ENCODE results near the gene WDR1.
"Not testable (repeated sequence)": the region's sequence is repeated elsewhere in the genome, so short reads cannot be mapped to it uniquely, and the experiment has no call there.

The WDR1 gene

DNA sequence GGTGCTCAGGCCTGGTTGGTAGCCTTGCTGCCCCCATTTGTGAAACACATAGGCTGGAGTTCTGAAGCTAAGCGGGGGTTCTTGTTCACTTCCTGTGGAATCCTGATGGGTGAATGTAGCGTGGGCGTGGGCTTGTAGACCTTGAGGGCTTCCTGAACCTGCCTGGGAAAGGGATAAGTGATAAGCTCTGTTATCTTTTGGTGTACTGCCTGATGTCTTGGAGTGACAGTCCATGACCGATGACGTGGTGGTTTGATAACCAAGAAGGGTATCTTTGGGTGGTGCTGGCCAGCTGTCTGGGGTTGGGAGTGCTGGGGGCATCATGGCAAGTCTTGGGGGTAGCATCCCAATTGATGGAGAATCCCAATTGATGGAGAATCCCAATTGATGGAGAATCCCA lies 17.5 kb upstream of the WDR1 start:
- TF ChIP-seq, protein P1, sequence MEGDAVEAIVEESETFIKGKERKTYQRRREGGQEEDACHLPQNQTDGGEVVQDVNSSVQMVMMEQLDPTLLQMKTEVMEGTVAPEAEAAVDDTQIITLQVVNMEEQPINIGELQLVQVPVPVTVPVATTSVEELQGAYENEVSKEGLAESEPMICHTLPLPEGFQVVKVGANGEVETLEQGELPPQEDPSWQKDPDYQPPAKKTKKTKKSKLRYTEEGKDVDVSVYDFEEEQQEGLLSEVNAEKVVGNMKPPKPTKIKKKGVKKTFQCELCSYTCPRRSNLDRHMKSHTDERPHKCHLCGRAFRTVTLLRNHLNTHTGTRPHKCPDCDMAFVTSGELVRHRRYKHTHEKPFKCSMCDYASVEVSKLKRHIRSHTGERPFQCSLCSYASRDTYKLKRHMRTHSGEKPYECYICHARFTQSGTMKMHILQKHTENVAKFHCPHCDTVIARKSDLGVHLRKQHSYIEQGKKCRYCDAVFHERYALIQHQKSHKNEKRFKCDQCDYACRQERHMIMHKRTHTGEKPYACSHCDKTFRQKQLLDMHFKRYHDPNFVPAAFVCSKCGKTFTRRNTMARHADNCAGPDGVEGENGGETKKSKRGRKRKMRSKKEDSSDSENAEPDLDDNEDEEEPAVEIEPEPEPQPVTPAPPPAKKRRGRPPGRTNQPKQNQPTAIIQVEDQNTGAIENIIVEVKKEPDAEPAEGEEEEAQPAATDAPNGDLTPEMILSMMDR (conservative IDR thresholded peaks at IDR 0.05; ENCODE audit: low read depth, low read length) = no peak
- no peak for DNase-seq (ENCODE audit: low read depth)
- H3K4me3 ChIP-seq (ENCODE audit: low read depth, low read length) = no peak overlapping the region

DNA sequence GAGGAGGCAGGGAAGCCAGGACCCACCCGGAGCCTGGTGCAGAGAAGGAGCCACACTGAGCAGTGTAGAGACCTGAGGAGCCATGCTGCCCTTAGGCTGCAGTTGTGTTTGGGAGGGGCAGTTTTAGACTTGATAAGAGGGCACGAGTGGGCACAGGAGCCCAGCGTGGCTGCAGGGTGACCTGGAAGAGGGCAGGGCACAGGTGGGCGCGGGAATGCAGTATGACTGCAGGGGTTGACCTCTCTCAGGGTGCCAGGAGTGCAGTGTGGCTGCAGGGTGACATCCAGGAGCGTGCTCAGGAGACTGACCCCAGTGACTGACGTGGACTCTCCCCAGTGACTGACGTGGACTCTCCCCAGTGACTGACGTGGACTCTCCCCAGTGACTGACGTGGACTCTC lies 14.6 kb upstream of the WDR1 start:
- TF ChIP-seq, protein P1 (conservative IDR thresholded peaks at IDR 0.05; ENCODE audit: low read depth, low read length) = no peak
- no peak overlapping the region for H3K4me3 ChIP-seq (ENCODE audit: low read depth, low read length)
- no peak for DNase-seq (ENCODE audit: low read depth)

DNA sequence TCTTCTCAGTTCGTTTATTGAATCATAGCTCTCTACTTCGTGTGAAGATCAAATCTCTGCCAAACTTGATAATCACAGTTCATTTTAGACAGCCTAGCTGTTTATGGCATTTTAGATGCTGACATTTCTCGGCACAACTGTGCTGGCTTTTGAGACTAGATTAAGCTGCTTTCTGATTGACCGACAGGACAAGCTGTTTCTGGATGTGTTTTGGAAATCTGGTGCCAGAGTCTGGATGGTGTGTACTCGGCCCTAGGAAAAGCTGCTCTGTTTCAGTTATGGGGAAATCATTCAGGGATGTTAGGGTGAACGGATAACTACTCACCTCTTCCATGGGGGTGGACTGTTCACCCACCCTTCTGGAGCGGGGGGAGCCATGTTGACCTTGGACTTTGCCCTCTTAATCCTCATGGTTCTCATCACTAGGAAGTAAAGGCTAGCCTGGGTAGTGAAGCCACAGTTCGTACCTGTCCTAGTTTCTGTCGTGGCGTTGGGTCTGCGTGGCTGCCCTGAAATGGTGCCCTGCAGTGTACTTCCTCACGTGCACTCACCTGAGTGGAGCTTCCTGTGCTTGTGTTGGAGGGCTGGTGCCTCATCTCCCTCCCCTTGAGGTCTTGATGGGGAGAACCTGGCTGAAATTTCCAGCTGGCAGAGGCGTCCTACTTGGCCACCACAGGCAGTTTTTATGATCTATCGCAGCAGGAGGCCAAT lies 13.7 kb upstream of the WDR1 start:
- DNase-seq (ENCODE audit: low read depth) = no peak
- TF ChIP-seq, protein P1 (conservative IDR thresholded peaks at IDR 0.05; ENCODE audit: low read depth, low read length) = no peak
- H3K4me3 ChIP-seq (ENCODE audit: low read depth, low read length) = no peak overlapping the region

DNA sequence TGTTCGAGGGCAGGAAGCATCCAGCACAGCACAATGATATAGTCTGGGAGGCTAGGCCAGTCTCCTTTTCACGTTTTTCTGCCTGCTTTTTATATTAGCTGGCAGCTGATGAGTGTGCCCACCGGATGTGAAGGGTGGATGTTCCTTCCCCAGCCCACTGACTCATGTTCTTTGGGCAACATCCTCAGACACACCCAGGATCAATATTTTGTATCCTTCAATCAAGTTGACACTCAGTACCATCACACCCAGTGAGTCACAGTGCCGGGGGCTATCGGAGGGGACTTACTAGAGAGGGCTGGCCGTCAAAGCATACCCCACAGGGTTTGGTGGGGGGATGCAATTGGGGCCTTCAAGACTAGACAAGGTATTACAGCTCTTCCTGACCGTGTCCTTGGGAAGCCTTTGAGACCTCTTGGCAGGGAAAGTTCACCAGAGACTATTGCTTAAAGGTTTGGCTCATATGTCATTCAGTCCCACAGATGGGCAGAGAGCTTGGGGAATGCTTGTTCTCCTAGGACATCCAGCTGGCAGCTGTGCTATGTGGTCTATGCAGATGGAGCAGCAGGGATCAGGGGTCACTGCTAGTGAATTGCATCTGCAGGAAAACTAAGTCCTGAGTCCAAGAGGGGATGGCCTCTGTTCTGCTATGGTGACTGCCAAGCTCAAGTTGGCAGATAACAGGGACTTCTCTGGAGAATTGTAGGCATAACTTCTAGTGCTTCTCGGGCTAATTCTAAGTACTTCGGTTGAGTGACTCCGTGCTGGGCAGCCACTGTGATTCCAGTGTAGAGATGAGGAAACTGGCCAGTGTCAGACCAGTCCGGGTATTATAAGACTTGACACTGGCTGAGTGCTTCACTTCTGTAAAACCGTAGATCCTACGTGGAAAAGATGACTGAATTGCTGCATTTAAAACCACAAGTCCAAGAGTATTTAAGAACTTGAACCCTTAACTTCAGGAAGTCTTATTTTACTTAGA lies 12.9 kb upstream of the WDR1 start:
- no peak for DNase-seq (ENCODE audit: low read depth)
- TF ChIP-seq, protein P1 (conservative IDR thresholded peaks at IDR 0.05; ENCODE audit: low read depth, low read length) = no peak
- no peak overlapping the region for H3K4me3 ChIP-seq (ENCODE audit: low read depth, low read length)

DNA sequence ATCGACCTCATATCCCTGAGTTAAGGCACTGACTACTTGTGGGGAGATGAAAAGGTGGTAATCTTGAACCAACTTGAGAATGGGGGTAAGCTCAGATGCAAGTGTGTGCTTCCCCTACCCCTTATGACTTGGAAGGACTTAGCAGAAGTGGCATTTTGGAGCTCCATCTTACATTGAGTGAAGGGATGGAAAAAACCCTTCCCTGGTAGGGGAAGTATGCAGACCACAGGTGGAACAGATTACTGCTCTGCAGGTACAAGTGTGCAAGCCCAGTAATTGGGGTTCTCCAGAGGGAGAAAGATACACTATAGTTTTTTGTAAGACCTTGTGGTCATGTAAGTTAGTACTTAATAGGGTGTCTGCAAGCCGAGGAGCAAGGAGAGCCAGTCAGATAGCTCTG lies 12.2 kb upstream of the WDR1 start:
- TF ChIP-seq, protein P1 (conservative IDR thresholded peaks at IDR 0.05; ENCODE audit: low read depth, low read length) = no peak
- DNase-seq (ENCODE audit: low read depth) = no peak
- no peak overlapping the region for H3K4me3 ChIP-seq (ENCODE audit: low read depth, low read length)

DNA sequence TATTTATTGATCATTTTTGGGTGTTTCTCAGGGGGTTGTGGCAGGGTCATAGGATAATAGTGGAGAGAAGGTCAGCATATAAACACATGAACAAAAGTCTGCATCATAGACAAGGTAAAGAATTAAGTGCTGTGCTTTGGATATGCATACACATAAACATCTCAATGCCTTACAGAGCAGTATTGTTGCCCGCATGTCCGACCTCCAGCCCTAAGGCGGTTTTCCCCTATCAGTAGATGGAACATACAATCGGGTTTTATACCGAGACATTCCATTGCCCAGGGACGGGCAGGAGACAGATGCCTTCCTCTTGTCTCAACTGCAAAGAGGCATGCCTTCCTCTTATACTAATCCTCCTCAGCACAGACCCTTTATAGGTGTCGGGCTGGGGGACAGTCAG lies 10.9 kb upstream of the WDR1 start:
- H3K4me3 ChIP-seq (ENCODE audit: low read depth, low read length); DNase-seq (ENCODE audit: low read depth): not testable (repeated sequence)

DNA sequence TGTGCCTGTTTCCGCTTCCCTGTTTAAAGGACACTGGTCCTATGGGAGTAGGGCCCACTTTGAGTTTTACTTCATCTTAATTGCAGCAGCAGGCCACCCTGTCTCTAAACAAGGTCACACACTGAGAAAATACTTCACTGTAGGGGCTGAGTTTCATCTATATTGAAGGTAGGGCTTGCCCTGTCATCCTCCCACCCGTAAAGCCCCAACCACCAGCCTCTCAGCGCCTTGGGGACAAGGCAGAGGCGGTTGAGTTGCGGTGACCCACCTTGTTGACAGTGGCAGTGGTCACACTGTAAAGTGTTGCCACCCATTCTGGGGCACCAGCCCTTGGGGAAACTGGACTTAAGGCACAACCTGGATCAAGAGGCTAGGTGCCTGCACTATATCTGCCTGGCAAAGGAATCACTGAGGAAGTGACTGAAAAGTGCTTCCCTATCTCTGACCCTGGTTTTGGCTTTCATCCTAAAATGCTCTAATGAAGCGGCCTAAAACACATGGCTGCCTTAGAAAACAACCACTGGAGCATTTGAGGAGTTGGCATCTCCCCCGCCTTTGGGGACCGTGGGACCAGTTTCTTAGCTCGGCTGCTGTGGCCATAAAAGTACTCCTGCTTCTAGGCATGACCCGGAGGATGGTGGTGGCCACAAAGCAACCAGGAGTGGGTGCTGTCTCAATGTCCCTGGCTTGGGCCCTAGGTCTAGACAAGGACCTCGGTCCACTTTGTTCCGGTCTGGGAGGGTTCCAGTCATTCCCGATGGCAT lies 7.8 kb upstream of the WDR1 start:
- no peak for DNase-seq (ENCODE audit: low read depth)
- TF ChIP-seq, protein P1 (conservative IDR thresholded peaks at IDR 0.05; ENCODE audit: low read depth, low read length) = no peak
- H3K4me3 ChIP-seq (ENCODE audit: low read depth, low read length) = no peak overlapping the region

All from choroid plexus epithelial cell (primary cell).